Body of pancreas (tissue), 4 donors: ENCODE measurements around the gene MCTP2. TPM values are rescaled to one million over a fixed set of nuclear protein-coding genes. Genes with fewer than 3 reads are reported as not detected.
A peak's percentile ranks its signal among the peaks of the same experiment; 100 is the strongest.

Experiments
- ATAC-seq: fragments of 150-250 bp; one replicate; pipeline ENCODE4 v1.9.1; 2016
- DNase-seq, 4 donors: peaks; one replicate each; pipeline ENCODE4 v3.0.0-alpha.2; 2019
- H3K27ac ChIP-seq, 4 donors: fragments of 200-600 bp; sonication (generic); 1 replicate in 3 of 4; 2 replicates in 1 of 4; pipeline versions ENCODE4 v1.5.1 to v1.6.1; 2016 to 2019; ENCODE audit warnings: mild to moderate bottlenecking in 1 of 4, mixed read lengths in 1 of 4, moderate library complexity in 1 of 4
- H3K27me3 ChIP-seq, 2 donors: fragments of 200-600 bp; sonication (generic); one replicate each; pipeline ENCODE4 v1.6.0; 2016; ENCODE audit warnings: mild to moderate bottlenecking in 1 of 2
- H3K36me3 ChIP-seq, 2 donors: fragments of 200-600 bp; sonication (generic); replicated peaks in 1 of 2; 2 replicates each; pipeline ENCODE4 v1.5.1; 2016; ENCODE audit warnings: low read depth in 2 of 2; ENCODE audit not compliant: insufficient read depth in 1 of 2
- H3K4me1 ChIP-seq: fragments of 200-600 bp; sonication (generic); one replicate; pipeline ENCODE4 v1.6.0; 2016
- H3K4me3 ChIP-seq, 2 donors: fragments of 200-600 bp; sonication (generic); 1 replicate in 1 of 2; 2 replicates in 1 of 2; pipeline ENCODE4 v1.5.1; 2016 to 2019
- H3K9me3 ChIP-seq, 3 donors: fragments of 200-600 bp; sonication (generic); 1 replicate in 2 of 3; 2 replicates in 1 of 3; pipeline ENCODE4 v1.5.1; 2016
- CTCF ChIP-seq, 7 experiments: fragments of 450-650 bp in 4 of 7; fragments of 200-600 bp in 3 of 7; sonication (generic) in 3 of 7; IDR thresholded peaks; one replicate each; pipeline ENCODE4 v1.5.1; 2016 to 2019; ENCODE audit warnings: antibody characterized with exemption in 7 of 7
- POLR2A ChIP-seq, 3 donors: fragments of 450-650 bp; IDR thresholded peaks; one replicate each; pipeline ENCODE4 v1.6.1; 2016; ENCODE audit warnings: antibody characterized with exemption in 3 of 3, mild to moderate bottlenecking in 2 of 3
- WGBS, 2 donors: methylation state at CpG; one replicate each; pipeline ENCODE4 v1.1.5; 2017; 5-methylcytosine and 5-hydroxymethylcytosine counted together
- intact Hi-C: fragments of 100-400 bp; cut with DNase I; formaldehyde crosslinking; loops from one replicate; pipeline ENCODE4 v1.15.1; 2023
- total RNA-seq, 2 donors: library from RNA; depleted of rRNA; stranded (reverse); fragments of >200 nt; gene quantifications; one replicate each; pipeline ENCODE4 v1.1.0, GENCODE V29; 2016

The MCTP2 gene
- total RNA-seq, 2 donors from 2014 or later: 28.5 to 31.6 TPM

GRCh38 chr15:94351031-94351535 is 119.7 kb downstream of the MCTP2 start:
- no peak overlapping the region for H3K27ac ChIP-seq
- no peaks in the 10 kb centered on the region for H3K27me3 ChIP-seq
- WGBS, 2 donors: 91% methylated on average over 1 of the region's 1 CpG
- no peaks in the 10 kb centered on the region for H3K36me3 ChIP-seq
- DNase-seq (no peak), ATAC-seq (no peak)
- H3K4me1 ChIP-seq: no peaks in the 10 kb centered on the region
- intact Hi-C loops: no loop called here
- TF ChIP-seq CTCF (IDR thresholded peaks at IDR 0.05) (no peak), POLR2A (IDR thresholded peaks at IDR 0.05) (no peak)
- H3K9me3 ChIP-seq: no peaks in the 10 kb centered on the region
- no peak overlapping the region for H3K4me3 ChIP-seq

GRCh38 chr15:94352636-94353487 is 121.5 kb downstream of the MCTP2 start:
- ATAC-seq (peak; percentile 24), DNase-seq (peak in 1 of 4 donors; percentile 18)
- 89 to 95% methylated on average over 11 of the region's 11 CpGs for WGBS, 2 donors
- H3K36me3 ChIP-seq: no peaks in the 10 kb centered on the region
- no peak overlapping the region for H3K27ac ChIP-seq
- no peaks in the 10 kb centered on the region for H3K9me3 ChIP-seq
- H3K27me3 ChIP-seq: no peaks in the 10 kb centered on the region
- TF ChIP-seq CTCF (IDR thresholded peaks at IDR 0.05): no peak
- no peak for TF ChIP-seq POLR2A (IDR thresholded peaks at IDR 0.05)
- intact Hi-C loops: no loop called here
- no peak overlapping the region for H3K4me3 ChIP-seq
- no peaks in the 10 kb centered on the region for H3K4me1 ChIP-seq

GRCh38 chr15:94353488-94353820 is 122.1 kb downstream of the MCTP2 start:
- no peaks in the 10 kb centered on the region for H3K27me3 ChIP-seq
- no peaks in the 10 kb centered on the region for H3K4me1 ChIP-seq
- WGBS, 2 donors: 92 to 94% methylated on average over 3 of the region's 3 CpGs
- DNase-seq: no peak
- TF ChIP-seq POLR2A (IDR thresholded peaks at IDR 0.05): no peak
- no peak for TF ChIP-seq CTCF (IDR thresholded peaks at IDR 0.05)
- H3K9me3 ChIP-seq: no peaks in the 10 kb centered on the region
- no peak overlapping the region for H3K27ac ChIP-seq
- no peak for ATAC-seq
- no peaks in the 10 kb centered on the region for H3K36me3 ChIP-seq
- no peak overlapping the region for H3K4me3 ChIP-seq
- intact Hi-C loops: no loop called here

- ATAC-seq (no peak), DNase-seq (no peak)
- WGBS, 2 donors: 94% methylated on average over 9 of the region's 9 CpGs
- intact Hi-C loops: no loop called here
- Histone ChIP-seq H3K36me3 (no peaks in the 10 kb centered on the region), H3K9me3 (no peaks in the 10 kb centered on the region), H3K4me1 (no peaks in the 10 kb centered on the region), H3K27ac (no peak overlapping the region), H3K4me3 (no peak overlapping the region), H3K27me3 (no peaks in the 10 kb centered on the region)
- no peak for TF ChIP-seq CTCF (IDR thresholded peaks at IDR 0.05)
- no peak for TF ChIP-seq POLR2A (IDR thresholded peaks at IDR 0.05)
Observed at GRCh38 chr15:94354655-94355054, 123.3 kb downstream of the MCTP2 start.

- intact Hi-C loops: no loop called here
- Histone ChIP-seq H3K27me3 (no peaks in the 10 kb centered on the region), H3K36me3 (peaks cover 0 to 3% of the 10 kb centered on the region in 2 donors), H3K9me3 (no peaks in the 10 kb centered on the region), H3K4me1 (no peaks in the 10 kb centered on the region), H3K27ac (no peak overlapping the region), H3K4me3 (no peak overlapping the region)
- WGBS, 2 donors: 94 to 98% methylated on average over 3 of the region's 3 CpGs
- TF ChIP-seq CTCF (IDR thresholded peaks at IDR 0.05) (no peak), POLR2A (IDR thresholded peaks at IDR 0.05) (no peak)
- no peak for DNase-seq
- no peak for ATAC-seq
Observed at GRCh38 chr15:94359716-94360115, 128.4 kb downstream of the MCTP2 start.
